GM12872 (cell line): ENCODE data around the gene KIAA1328.

Experiments used
- TF ChIP-seq, protein P1 (sequence below): IDR thresholded peaks from 3 replicates; pipeline ENCODE4 v1.5.1; 2011; ENCODE audit warnings: low read depth, mild to moderate bottlenecking, low read length, moderate library complexity; ENCODE audit not compliant: insufficient read depth

The KIAA1328 gene

DNA sequence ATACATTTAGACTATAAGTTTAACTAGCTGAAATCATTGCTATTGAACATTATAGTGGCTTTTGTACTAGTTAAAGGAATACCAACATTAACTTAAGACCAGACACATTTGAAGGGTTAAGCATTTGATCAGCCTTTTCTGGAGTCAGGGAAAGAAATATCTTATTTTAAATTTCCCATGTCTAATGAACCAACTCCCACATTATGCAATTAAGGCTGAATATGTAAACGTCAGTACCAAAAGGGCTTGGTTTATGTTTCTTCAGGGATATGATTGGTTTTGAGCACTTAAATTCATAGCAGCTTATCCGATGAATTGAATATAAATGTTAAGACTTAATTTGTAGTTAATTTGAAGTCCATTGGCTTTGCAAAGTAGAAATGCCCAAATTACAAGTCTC is 344.5 kb downstream of the KIAA1328 start:
- TF ChIP-seq, protein P1, sequence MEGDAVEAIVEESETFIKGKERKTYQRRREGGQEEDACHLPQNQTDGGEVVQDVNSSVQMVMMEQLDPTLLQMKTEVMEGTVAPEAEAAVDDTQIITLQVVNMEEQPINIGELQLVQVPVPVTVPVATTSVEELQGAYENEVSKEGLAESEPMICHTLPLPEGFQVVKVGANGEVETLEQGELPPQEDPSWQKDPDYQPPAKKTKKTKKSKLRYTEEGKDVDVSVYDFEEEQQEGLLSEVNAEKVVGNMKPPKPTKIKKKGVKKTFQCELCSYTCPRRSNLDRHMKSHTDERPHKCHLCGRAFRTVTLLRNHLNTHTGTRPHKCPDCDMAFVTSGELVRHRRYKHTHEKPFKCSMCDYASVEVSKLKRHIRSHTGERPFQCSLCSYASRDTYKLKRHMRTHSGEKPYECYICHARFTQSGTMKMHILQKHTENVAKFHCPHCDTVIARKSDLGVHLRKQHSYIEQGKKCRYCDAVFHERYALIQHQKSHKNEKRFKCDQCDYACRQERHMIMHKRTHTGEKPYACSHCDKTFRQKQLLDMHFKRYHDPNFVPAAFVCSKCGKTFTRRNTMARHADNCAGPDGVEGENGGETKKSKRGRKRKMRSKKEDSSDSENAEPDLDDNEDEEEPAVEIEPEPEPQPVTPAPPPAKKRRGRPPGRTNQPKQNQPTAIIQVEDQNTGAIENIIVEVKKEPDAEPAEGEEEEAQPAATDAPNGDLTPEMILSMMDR = no peak

- TF ChIP-seq, protein P1 = no peak
Observed at GRCh38 chr18:37175727-37176620, 347.0 kb downstream of the KIAA1328 start.

GRCh38 chr18:37176621-37176934 is 347.7 kb downstream of the KIAA1328 start:
- TF ChIP-seq, protein P1 = no peak

GRCh38 chr18:37179384-37179783 is 350.5 kb downstream of the KIAA1328 start:
- TF ChIP-seq, protein P1 = no peak

DNA sequence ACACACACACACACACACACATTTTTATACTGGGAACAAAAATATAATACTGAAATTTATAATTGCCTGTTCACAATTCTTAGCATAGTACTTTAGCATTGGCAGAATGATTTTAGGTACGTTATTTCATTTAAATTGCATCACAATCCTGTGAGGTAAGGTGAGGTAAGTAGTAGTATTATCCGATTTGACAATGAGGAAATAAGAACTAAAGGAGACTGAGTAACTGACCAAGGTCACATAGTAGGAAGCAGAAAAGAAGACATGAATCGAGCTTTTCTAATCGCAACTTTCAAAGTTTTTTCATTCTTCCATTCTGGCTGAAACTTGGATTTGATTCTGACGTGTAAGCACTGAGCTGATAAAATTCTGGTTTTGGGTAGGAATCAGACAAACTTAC is 351.2 kb downstream of the KIAA1328 start:
- TF ChIP-seq, protein P1 = no peak

- TF ChIP-seq, protein P1 = no peak
Observed at GRCh38 chr18:37182340-37183135, 353.6 kb downstream of the KIAA1328 start.

GRCh38 chr18:37184209-37184868 is 355.4 kb downstream of the KIAA1328 start:
- TF ChIP-seq, protein P1 = no peak
